ENCODE data around the gene ZMPSTE24.

The ZMPSTE24 gene

GRCh38 chr1:40281853-40282252 lies 23.8 kb downstream of the ZMPSTE24 start:
- Mint-ChIP-seq H3K4me3 (no peak overlapping the region), H3K27me3 (ENCODE audit: low read depth) (no peaks in the 10 kb centered on the region), H3K27ac (no peak overlapping the region), H3K4me1 (no peaks in the 10 kb centered on the region), H3K9me3 (no peaks in the 10 kb centered on the region), H3K36me3 (ENCODE audit: low read depth) (peaks cover 42% of the 10 kb centered on the region)
- no peak for TF ChIP-seq CTCF (IDR thresholded peaks at IDR 0.05; ENCODE audit: unreplicated experiment in 3 of 3)

GRCh38 chr1:40291293-40291692 lies 33.3 kb downstream of the ZMPSTE24 start:
- no peak overlapping the region for H3K27ac Mint-ChIP-seq
- TF ChIP-seq CTCF (IDR thresholded peaks at IDR 0.05; ENCODE audit: unreplicated experiment in 3 of 3), result no peak
- peaks cover 52% of the 10 kb centered on the region for H3K36me3 Mint-ChIP-seq (ENCODE audit: low read depth)
- no peaks in the 10 kb centered on the region for H3K27me3 Mint-ChIP-seq (ENCODE audit: low read depth)
- H3K9me3 Mint-ChIP-seq, result no peaks in the 10 kb centered on the region
- H3K4me1 Mint-ChIP-seq, result no peaks in the 10 kb centered on the region
- no peak overlapping the region for H3K4me3 Mint-ChIP-seq

- Mint-ChIP-seq H3K4me1 (no peaks in the 10 kb centered on the region), H3K4me3 (no peak overlapping the region), H3K27me3 (ENCODE audit: low read depth) (no peaks in the 10 kb centered on the region), H3K9me3 (no peaks in the 10 kb centered on the region), H3K36me3 (ENCODE audit: low read depth) (no peaks in the 10 kb centered on the region), H3K27ac (no peak overlapping the region)
- TF ChIP-seq CTCF (IDR thresholded peaks at IDR 0.05; ENCODE audit: unreplicated experiment in 3 of 3), result no peak
Measured at GRCh38 chr1:40299366-40300248, 41.6 kb downstream of the ZMPSTE24 start.

- Mint-ChIP-seq H3K27me3 (ENCODE audit: low read depth) (no peaks in the 10 kb centered on the region), H3K9me3 (no peaks in the 10 kb centered on the region), H3K4me3 (no peak overlapping the region), H3K36me3 (ENCODE audit: low read depth) (no peaks in the 10 kb centered on the region), H3K27ac (no peak overlapping the region), H3K4me1 (no peaks in the 10 kb centered on the region)
- TF ChIP-seq CTCF (IDR thresholded peaks at IDR 0.05; ENCODE audit: unreplicated experiment in 3 of 3), result no peak
Measured at GRCh38 chr1:40300249-40300567, 42.2 kb downstream of the ZMPSTE24 start.

- no peak overlapping the region for H3K27ac Mint-ChIP-seq
- no peak for TF ChIP-seq CTCF (IDR thresholded peaks at IDR 0.05; ENCODE audit: unreplicated experiment in 3 of 3)
- H3K4me3 Mint-ChIP-seq, result no peak overlapping the region
- H3K9me3 Mint-ChIP-seq, result no peaks in the 10 kb centered on the region
- H3K4me1 Mint-ChIP-seq, result no peaks in the 10 kb centered on the region
- no peaks in the 10 kb centered on the region for H3K27me3 Mint-ChIP-seq (ENCODE audit: low read depth)
- H3K36me3 Mint-ChIP-seq (ENCODE audit: low read depth), result no peaks in the 10 kb centered on the region
Measured at GRCh38 chr1:40300651-40301050, 42.6 kb downstream of the ZMPSTE24 start.

- no peak overlapping the region for H3K4me3 Mint-ChIP-seq
- no peak overlapping the region for H3K27ac Mint-ChIP-seq
- no peaks in the 10 kb centered on the region for H3K27me3 Mint-ChIP-seq (ENCODE audit: low read depth)
- no peaks in the 10 kb centered on the region for H3K9me3 Mint-ChIP-seq
- no peaks in the 10 kb centered on the region for H3K36me3 Mint-ChIP-seq (ENCODE audit: low read depth)
- TF ChIP-seq CTCF (IDR thresholded peaks at IDR 0.05; ENCODE audit: unreplicated experiment in 3 of 3), result no peak
- H3K4me1 Mint-ChIP-seq, result no peaks in the 10 kb centered on the region
Measured at GRCh38 chr1:40301066-40301465, 43.0 kb downstream of the ZMPSTE24 start.
